Non-pigmented ciliary epithelial cell (primary cell): ENCODE data around the gene RPL37.
"Not testable (repeated sequence)": the region's sequence is repeated elsewhere in the genome, so short reads cannot be mapped to it uniquely, and the experiment has no call there.

Source experiments
- DNase-seq: peaks from one replicate; pipeline ENCODE4 v3.0.0-alpha.2; 2010; ENCODE audit warnings: low read depth

RPL37 gene

GRCh38 chr5:40834849-40835787 lies at the start of gene RPL37:
TSS of gene RPL37 (minus strand) at chr5:40835222. CDS start at chr5:40835185, 37 bp downstream.
- DNase-seq = peak; percentile 89

GRCh38 chr5:40883051-40883450 lies 48.0 kb upstream of the RPL37 start:
- DNase-seq = not testable (repeated sequence)

GRCh38 chr5:40882291-40882690 lies 47.3 kb upstream of the RPL37 start:
- DNase-seq = no peak

GRCh38 chr5:40879163-40879942 lies 44.3 kb upstream of the RPL37 start:
- no peak for DNase-seq

- DNase-seq = no peak
These were observed 42.5 kb upstream of the RPL37 start for GRCh38 chr5:40877371-40877988.

GRCh38 chr5:40875958-40876357 lies 40.9 kb upstream of the RPL37 start:
- DNase-seq = no peak

- no peak for DNase-seq
These were observed 38.4 kb upstream of the RPL37 start for GRCh38 chr5:40873286-40873880.

- DNase-seq = not testable (repeated sequence)
These were observed 37.2 kb upstream of the RPL37 start for GRCh38 chr5:40872253-40872652.

- no peak for DNase-seq
These were observed 36.2 kb upstream of the RPL37 start for GRCh38 chr5:40871177-40871576.

- no peak for DNase-seq
These were observed 34.4 kb upstream of the RPL37 start for GRCh38 chr5:40869384-40869783.

- DNase-seq = no peak
These were observed 31.8 kb upstream of the RPL37 start for GRCh38 chr5:40866844-40867243.

- not testable (repeated sequence) for DNase-seq
These were observed 30.0 kb upstream of the RPL37 start for GRCh38 chr5:40865004-40865403.

GRCh38 chr5:40860711-40861110 lies 25.7 kb upstream of the RPL37 start:
- DNase-seq = no peak

- DNase-seq = no peak
These were observed 18.7 kb upstream of the RPL37 start for GRCh38 chr5:40853632-40854192.

GRCh38 chr5:40847525-40847924 lies 12.5 kb upstream of the RPL37 start:
- DNase-seq = no peak

- DNase-seq = no peak
These were observed 11.3 kb upstream of the RPL37 start for GRCh38 chr5:40846371-40846770.

GRCh38 chr5:40844565-40844964 lies 9.5 kb upstream of the RPL37 start:
- DNase-seq = no peak

- no peak for DNase-seq
These were observed 7.3 kb upstream of the RPL37 start for GRCh38 chr5:40842351-40842750.

- DNase-seq = no peak
These were observed 6.2 kb upstream of the RPL37 start, which contains the start of gene CARD6 for GRCh38 chr5:40841068-40841805. TSS of gene CARD6 (plus strand) at chr5:40841367. CDS start at chr5:40841383, 16 bp downstream.

- DNase-seq = no peak
These were observed 3.1 kb upstream of the RPL37 start for GRCh38 chr5:40838086-40838485.

GRCh38 chr5:40834391-40834848 lies 602 bp downstream of the RPL37 start:
- no peak for DNase-seq
